ENCODE measurements around the gene SHB. TPM values are rescaled to one million over a fixed set of nuclear protein-coding genes. Genes with fewer than 3 reads are reported as not detected.

Gene SHB
- total RNA-seq, 2 experiments from 2014 or later, result 1.1 to 1.2 TPM

DNA sequence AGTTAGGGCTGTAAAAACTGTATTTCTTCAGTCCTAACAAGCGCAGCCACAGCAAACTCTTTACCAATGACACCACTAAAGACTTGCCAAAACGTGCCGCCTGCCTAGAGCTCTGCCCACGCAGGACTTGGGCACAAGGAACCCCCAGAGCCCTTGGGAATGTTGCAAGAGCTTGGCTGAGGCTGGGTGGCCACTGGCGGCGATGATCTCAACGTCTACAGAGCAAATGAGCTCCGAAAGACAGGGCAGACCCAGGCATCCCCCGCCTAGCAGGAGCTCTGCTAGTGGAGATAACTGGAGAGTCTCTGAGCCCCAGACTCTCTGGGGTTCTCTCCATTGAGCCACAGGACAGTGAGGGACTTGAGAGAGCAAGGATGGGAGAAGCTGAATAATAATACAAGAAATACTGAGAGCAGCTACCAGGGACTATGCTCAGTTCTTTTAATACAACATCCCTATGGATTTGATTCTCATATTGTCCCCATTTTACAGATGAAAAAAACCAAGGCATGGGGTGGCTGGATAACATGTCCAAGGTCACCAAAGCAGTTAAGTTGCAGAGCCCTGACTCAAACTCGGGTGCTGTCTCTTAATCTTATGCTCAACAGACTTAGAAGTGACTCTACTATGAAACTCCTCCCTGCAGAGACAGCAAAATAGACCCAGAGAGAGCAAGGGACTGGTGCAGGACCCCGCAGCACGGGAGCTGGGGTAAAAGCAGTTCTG lies 32.5 kb downstream of the SHB start:
- ATAC-seq (ENCODE audit: poor library complexity) (no peak), DNase-seq (no peak)
- no peaks in the 10 kb centered on the region for H3K4me1 Mint-ChIP-seq (ENCODE audit: low read depth)
- H3K4me3 Mint-ChIP-seq, result no peak overlapping the region
- TF ChIP-seq CTCF (IDR thresholded peaks at IDR 0.05), result no peak
- no peaks in the 10 kb centered on the region for H3K27me3 Mint-ChIP-seq
- no peaks in the 10 kb centered on the region for H3K4me1 ChIP-seq (ENCODE audit: insufficient read depth, low read length)
- H3K4me3 ChIP-seq (ENCODE audit: low read length), result no peak overlapping the region
- H3K36me3 Mint-ChIP-seq (ENCODE audit: low read depth), result no peaks in the 10 kb centered on the region
- H3K27me3 ChIP-seq (ENCODE audit: control insufficient read depth in 1 of 2, insufficient read depth in 2 of 2, low read length in 2 of 2), result no peaks in the 10 kb centered on the region
- intact Hi-C loops (cut with DNase I, micrococcal nuclease), result no loop called here
- no peaks in the 10 kb centered on the region for H3K9me3 Mint-ChIP-seq
- H3K36me3 ChIP-seq (ENCODE audit: insufficient read depth, low read length), result no peaks in the 10 kb centered on the region
- ChIA-PET POLR2A (no interaction called here), CTCF (no interaction called here)
- H3K27ac ChIP-seq (ENCODE audit: low read depth in 1 of 2, low read length in 2 of 2), result no peak overlapping the region
- H3K27ac Mint-ChIP-seq, result no peak overlapping the region
- no peaks in the 10 kb centered on the region for H3K9me3 ChIP-seq (ENCODE audit: control insufficient read depth in 1 of 2, insufficient read depth in 1 of 2, low read length in 2 of 2)

- Mint-ChIP-seq H3K27me3 (no peaks in the 10 kb centered on the region), H3K9me3 (no peaks in the 10 kb centered on the region), H3K4me3 (no peak overlapping the region), H3K4me1 (ENCODE audit: low read depth) (no peaks in the 10 kb centered on the region), H3K36me3 (ENCODE audit: low read depth) (no peaks in the 10 kb centered on the region), H3K27ac (no peak overlapping the region)
- intact Hi-C loops (cut with DNase I, micrococcal nuclease), result no loop called here
- Histone ChIP-seq H3K36me3 (ENCODE audit: insufficient read depth, low read length) (no peaks in the 10 kb centered on the region), H3K4me1 (ENCODE audit: insufficient read depth, low read length) (no peaks in the 10 kb centered on the region), H3K27ac (ENCODE audit: low read depth in 1 of 2, low read length in 2 of 2) (no peak overlapping the region), H3K4me3 (ENCODE audit: low read length) (no peak overlapping the region), H3K27me3 (ENCODE audit: control insufficient read depth in 1 of 2, insufficient read depth in 2 of 2, low read length in 2 of 2) (no peaks in the 10 kb centered on the region), H3K9me3 (ENCODE audit: control insufficient read depth in 1 of 2, insufficient read depth in 1 of 2, low read length in 2 of 2) (no peaks in the 10 kb centered on the region)
- CTCF ChIA-PET, result no interaction called here
- ATAC-seq (ENCODE audit: poor library complexity) (no peak), DNase-seq (peak in 2 of 14 experiments; percentile 17 to 37)
- TF ChIP-seq CTCF (IDR thresholded peaks at IDR 0.05), result no peak
- POLR2A ChIA-PET, result no interaction called here
These were observed 33.2 kb downstream of the SHB start for GRCh38 chr9:38035873-38036272.

DNA sequence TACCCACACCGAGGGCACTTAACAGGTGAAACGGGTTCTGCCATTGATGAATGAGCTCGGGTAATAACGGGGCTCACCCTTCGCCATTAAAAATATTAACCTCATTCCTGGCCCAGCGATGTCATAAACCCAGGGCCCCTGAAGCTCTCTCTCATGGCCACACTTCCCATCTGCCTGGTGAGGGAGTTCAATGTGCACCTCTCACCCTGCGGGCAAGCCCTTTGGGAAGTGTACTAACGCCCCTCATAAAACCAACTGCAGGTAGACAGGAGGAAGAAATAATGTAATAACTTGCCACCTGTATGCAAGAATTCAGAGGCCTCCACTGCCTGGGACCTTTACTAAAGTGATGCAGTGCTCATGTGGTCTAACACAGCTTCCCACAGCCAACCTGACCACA lies 35.1 kb downstream of the SHB start:
- H3K4me1 ChIP-seq (ENCODE audit: insufficient read depth, low read length), result no peaks in the 10 kb centered on the region
- no peaks in the 10 kb centered on the region for H3K9me3 ChIP-seq (ENCODE audit: control insufficient read depth in 1 of 2, insufficient read depth in 1 of 2, low read length in 2 of 2)
- ChIA-PET CTCF (no interaction called here), POLR2A (no interaction called here)
- H3K4me3 ChIP-seq (ENCODE audit: low read length), result no peak overlapping the region
- Mint-ChIP-seq H3K4me3 (no peak overlapping the region), H3K36me3 (ENCODE audit: low read depth) (no peaks in the 10 kb centered on the region), H3K4me1 (ENCODE audit: low read depth) (no peaks in the 10 kb centered on the region), H3K27me3 (no peaks in the 10 kb centered on the region), H3K9me3 (no peaks in the 10 kb centered on the region), H3K27ac (no peak overlapping the region)
- no peak for TF ChIP-seq CTCF (IDR thresholded peaks at IDR 0.05)
- intact Hi-C loops (cut with DNase I, micrococcal nuclease), result no loop called here
- no peaks in the 10 kb centered on the region for H3K36me3 ChIP-seq (ENCODE audit: insufficient read depth, low read length)
- H3K27ac ChIP-seq (ENCODE audit: low read depth in 1 of 2, low read length in 2 of 2), result no peak overlapping the region
- ATAC-seq (ENCODE audit: poor library complexity) (no peak), DNase-seq (no peak)
- H3K27me3 ChIP-seq (ENCODE audit: control insufficient read depth in 1 of 2, insufficient read depth in 2 of 2, low read length in 2 of 2), result no peaks in the 10 kb centered on the region
